Erythroblast (primary cell): ENCODE results near the gene IL10RA.

Source experiments
- GATA1 ChIP-seq: IDR thresholded peaks from 2 replicates; pipeline ENCODE4 v1.6.1; 2011; ENCODE audit warnings: low read depth, mild to moderate bottlenecking, control low read depth, low read length, moderate library complexity
- POLR2A ChIP-seq: IDR thresholded peaks from 2 replicates; pipeline ENCODE4 v1.6.1; 2011; ENCODE audit warnings: mild to moderate bottlenecking, low read length

GRCh38 chr11:118009864-118010737 is 23.9 kb downstream of the IL10RA start:
- TF ChIP-seq POLR2A (no peak), GATA1 (no peak)
